HG03432 (cell line): ENCODE measurements around the gene FHOD3.
"Not testable (repeated sequence)": the region's sequence is repeated elsewhere in the genome, so short reads cannot be mapped to it uniquely, and the experiment has no call there.

ENCODE experiments used
- ATAC-seq: cut with Tn5 transposase; IDR thresholded peaks from one replicate; pipeline ENCODE4 v1.9.1; 2021; ENCODE audit warnings: mild to moderate bottlenecking, moderate library complexity; ENCODE audit not compliant: unreplicated experiment

Gene FHOD3

DNA sequence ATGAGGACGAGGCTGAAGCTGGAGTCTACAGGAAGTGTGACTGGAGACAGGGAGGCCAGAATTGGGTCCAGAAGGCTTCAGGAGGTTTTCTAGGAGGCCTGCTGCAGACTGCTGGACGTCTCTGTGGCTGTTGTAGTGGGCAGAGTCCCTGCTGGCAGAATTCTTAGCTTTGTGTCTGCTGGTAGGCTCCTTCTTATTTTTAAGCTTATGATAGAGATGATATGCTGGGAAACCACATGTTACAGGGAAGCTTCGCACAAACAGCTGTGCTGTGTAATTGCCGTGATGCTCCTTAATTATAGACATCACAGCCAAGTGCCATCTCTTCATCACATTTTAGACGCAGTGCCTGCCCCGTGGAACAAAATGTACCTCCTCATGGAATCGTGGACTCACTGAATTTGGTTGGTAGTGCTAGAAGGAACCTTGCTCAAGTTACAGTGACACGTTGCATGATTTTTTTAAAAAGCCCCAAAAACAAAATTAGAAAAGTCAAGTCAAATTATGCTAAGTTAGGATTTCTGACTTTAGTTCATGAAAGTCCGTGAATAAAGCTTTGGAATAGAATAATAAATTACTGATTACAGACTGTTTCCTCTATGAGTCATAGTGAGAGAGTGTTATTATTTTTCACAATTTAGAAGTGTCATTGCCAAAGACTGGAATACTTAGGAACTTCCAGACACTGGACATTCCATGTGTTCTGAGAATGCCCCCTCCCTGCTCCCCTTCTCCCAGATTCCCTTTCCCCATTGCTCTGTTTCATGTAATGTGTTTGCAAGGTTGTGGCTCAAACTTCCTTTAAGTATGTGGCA lies 144.1 kb downstream of the FHOD3 start:
- ATAC-seq = no peak

DNA sequence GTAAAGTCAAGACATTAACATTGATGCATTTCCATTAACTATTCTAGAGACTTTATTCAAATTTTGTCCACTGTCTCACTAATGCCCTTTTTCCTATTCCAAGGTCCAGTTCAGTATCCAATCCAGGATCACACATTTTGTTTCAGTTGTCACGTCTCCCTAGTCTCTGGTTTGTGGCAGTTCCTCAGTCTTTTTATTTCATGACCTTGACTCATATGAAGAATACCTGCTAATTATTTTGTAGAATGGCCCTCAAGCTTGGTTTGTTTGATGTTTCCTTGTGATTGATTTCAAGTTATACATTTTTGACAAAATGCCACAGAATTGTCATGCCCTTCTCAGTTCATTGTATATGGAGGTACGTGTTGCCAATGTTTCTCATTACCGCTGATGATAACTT lies 145.2 kb downstream of the FHOD3 start:
- no peak for ATAC-seq

DNA sequence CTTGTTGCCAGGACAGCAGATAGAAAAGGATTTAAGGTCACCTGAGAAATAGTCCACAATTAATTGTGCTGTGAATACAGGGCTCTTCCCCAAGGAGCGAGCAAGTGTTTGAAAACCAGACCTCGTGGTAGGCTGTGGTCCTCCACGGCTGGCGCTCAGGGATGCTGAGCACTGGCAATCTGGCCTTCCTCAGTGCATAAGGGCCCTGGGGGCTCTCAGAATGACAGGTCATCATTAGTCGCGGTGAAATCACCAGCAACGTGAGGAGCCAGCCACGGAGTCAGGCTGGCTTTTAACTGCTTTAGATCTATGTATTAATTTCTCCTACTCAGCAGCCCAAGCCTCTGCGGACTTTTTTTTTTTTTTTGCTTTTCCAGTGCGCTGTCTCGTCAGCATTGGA lies 148.5 kb downstream of the FHOD3 start:
- no peak for ATAC-seq

DNA sequence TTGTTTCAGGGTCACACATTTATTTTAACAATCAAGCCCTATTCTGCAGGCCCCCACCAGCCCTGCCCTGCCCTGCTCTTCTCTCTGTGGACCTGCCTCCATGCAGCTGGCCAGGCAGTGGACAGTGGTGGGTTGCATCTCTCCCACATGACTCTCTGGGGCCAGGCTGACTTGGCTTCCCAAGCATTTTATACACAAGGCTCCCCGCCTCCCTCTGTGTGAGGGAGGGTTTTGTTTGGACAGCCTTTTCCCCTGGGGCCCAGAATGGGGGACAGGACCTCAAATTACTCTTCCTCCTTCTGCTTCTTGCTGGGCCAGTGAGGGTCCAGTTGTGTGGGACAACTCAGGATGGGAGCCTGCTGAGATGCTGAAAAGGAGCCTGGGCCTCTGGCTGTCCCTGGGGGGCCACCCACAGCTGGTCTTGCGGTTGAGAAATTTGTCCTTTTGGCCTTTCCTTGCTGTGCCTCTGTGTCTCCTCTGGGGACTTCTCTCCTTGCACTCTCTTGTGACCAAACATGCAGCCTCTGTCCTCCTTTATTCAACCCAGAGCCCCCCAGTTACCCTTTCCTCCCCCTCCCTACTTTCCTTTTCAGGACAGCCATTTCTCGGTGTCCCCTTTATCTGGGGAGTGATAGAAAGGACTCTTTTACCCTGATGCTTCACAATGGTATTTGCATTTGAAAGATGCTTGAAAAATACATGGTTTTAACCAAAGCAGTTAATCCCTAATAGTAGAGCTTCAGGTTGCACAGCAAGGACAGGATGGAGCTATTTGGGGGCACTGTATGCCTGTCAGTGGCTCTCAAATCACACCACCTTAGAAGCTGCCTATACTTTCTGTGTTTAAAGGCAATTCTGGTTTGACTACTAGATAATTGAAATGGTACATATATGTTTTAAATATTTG lies 151.1 kb downstream of the FHOD3 start:
- ATAC-seq = no peak

DNA sequence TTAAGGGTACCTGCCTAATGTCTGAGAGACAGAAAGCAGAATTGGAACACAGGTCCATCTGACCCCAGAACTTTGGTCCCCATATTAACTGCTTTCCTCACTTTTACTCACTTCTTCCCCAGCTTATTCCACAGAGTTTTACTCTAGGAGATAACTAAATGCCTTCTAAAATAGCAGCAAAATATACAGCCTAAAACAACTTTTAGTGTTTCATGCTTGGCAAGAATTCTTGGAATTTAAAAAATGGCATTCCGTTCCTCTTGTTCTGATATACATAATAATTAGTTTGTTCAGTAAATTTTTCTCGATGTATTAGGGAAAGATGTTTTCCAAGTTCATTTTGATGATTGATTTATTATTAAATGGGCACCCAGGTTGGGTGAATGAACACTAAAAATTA lies 151.9 kb downstream of the FHOD3 start:
- ATAC-seq = no peak

DNA sequence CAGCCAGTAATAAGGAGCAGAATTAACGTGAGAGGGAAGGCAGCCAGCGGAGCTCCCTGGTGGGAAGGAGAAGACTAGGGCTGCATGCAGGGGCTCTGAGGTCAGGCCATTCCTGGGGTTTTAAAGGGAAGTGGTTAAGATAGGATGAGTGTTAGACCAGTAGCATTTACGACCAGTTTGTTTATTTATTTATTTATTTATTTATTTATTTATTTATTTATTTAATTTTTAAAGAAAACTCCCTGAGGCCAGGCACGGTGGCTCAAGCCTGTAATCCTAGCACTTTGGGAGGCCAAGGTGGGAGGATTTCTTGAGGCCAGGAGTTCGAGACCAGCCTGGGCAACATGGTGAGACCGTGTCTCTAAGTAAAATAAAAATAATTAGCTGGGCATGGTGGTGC lies 152.8 kb downstream of the FHOD3 start:
- no peak for ATAC-seq

DNA sequence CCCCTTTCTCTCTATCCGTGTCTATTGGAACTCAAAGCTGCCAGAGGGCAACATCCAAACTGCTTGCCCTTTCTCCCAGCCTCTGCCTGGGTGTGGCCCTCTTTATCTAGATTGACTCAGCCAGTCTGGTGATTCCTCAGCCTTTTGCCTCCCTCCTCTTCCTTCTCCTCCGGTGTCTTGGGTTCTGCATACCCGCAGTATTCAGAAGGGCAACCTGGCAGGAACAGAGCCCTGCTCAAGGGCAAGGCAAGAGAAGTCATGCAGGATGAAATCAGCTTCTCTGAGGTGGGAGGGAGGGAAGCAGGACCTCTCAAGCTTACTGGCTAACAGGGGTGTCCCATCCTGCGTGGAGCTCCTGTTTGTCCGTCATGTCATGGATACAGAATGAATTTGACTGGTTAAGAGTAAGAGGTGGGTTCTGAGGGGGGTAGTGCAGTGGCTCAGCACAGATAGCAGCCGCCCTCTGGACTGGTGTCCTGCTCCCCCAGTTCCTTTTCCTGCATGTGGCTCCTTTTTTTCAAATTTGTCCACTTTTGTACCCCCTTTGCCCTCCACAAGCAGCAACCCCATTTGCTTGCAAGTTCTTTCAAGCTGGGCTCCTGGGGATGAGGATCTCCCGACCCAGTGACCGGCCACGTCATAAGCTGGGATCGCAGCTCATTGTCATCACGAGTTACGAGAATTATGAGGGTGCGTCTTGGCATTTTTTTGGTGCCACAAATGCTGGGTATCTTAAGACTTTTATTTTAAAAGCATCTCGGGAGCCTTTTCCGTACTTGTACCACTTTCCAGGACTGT lies 154.1 kb downstream of the FHOD3 start:
- no peak for ATAC-seq

DNA sequence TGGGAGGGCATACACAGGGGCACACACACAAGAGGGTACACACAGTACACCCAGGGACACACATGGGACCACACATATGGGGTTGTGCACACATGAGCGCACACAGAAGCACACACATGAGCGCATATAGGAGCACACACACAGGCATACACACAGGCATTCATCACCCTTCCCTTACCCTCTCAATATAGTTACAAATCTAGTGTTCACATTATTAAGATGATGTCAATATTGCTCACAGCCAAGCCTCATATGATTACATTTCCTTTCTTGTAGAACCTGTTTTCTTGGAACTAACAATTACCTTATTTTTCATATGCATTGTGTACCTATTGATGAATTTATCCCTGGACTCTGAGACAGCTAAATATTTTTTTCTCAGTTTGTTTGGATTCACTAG lies 156.7 kb downstream of the FHOD3 start:
- no peak for ATAC-seq

DNA sequence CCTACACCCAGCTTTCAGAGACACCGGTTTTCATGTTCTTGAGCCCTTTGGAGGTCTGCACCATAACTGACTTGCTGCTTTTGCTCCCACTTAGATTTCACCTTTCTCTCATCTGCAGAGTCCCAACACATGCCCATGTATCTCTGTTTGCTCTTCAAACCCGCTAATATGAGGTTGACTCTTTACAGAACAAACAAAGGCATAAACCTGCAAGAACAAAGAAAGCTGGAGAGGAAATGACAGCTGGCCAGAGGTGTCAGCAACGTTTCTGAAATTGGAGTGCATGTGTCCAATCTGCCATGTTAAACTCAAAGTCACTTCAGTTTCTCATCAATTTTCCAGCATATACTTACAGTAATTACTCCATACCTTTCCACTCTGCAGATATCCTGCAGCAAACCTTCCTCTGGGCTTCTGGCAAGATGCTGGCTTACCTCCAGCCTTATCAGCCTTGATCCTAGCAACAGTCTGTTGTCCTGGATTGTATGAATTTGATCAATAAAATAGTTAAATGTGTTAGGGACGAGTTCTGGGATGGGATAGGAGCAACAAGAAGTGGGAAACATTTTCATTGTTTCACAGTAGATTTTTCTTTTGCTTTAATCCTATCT lies 157.4 kb downstream of the FHOD3 start:
- ATAC-seq = no peak

DNA sequence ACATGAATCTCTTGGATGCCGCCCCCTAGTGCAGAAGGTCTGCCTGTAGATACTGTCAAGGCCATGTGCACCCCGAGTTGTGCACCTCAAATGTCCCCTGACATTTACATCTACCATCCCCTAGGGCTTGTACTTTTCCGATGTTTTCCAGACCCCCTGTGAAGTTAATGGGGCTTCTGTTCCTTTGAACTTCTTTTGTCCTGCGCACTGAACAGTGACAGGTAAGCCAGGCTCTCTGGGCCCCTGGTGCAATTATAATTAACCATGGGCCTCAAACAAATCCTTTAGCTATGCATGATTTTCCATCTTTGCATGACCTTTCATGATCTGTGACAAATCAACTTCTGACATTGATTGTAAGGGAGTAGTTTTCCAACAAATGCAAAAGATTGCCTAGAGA lies 158.4 kb downstream of the FHOD3 start:
- ATAC-seq = no peak

DNA sequence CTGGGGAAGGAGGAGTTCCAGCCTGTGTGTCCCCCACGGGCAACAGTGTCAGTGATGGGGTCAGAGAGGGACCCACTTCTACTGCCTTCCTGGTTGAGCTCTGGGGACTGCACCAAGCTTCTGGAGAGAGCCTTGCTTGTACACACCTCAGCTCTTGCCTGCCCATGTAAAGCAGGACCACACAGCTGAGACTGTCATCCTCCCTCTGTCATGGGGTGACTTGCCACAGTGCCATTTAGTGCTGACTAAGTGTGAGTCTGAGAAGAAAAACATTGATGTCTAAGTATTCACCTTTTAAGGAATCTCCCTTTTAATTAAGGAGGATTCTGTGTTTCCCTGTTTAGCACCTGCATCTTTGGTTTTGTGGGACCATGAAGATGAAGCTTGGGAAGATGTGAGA lies 159.1 kb downstream of the FHOD3 start:
- no peak for ATAC-seq

DNA sequence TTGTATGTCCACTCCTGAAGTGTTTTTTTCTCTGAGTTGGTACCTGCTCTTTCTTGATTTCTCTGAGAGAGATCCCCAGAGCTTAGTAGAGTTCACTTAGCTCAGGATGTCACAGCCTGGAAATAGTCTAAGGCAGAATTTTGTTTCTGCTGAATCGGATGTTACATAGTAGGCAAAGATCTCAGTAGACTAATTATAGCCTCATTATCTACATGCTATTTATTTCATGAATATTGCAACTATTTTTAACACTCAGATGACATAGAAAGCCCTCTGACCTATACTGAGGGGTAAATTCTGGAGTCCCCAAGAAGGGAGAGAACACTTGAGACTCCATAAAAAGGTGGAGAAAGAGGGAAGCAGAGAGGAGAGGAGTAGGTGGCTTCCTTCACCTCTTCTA lies 160.2 kb downstream of the FHOD3 start:
- no peak for ATAC-seq

DNA sequence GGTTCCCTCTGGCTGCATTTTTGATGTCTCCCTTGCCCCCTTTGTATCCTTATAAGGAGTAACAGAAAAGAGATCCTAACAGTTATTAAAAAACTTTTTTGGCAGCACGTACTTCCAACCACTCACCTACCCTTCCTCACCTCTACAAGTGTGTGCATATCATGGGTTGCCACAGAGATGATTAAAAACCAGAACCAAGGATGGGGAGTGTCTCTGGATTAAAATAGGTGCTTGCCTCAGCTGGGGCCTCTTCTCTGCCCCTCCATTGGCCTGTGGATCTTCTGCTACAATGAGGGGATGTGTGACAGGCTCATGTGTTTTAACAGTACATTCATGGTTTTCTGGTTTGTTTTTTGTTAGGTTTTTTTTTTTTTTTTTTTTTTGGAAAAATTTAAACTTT lies 160.8 kb downstream of the FHOD3 start:
- ATAC-seq = no peak

DNA sequence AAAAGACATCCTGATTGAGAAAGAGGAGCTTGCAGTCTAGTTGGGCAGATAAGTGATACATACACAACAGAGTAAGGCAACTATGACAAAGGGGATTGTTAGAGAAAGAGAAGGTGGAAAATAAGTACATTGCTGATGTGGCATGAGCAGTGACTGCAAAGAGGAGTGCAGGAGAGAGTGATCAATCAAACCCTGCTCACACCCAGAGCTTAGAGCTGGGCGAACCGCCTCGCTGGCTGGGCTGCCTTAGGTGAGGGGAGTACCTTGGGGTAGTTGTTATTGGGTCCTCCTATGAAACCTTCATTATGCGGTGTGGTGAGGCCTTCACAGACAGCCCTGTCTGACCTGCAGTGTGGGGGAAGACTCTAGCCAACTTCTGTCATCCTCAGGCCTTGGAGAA lies 161.7 kb downstream of the FHOD3 start:
- ATAC-seq = no peak

DNA sequence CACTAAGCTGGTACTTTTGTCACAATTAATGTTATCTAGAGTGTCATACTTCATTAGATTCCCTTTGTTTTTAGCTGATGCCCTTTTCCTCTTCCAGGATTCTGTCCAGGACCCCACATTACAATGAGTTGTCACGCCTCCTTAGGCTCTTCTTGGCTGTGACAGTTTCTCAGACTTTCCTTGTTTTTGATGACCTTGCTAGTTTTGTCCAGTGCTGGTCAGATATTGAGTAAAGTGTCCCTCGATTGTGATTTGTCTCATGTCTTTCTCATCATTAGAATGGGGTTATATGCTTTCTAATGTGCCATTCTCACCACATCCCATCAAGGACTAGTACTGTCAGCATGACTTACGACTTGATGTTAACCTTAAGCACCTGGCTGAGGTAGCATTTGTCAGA lies 162.3 kb downstream of the FHOD3 start:
- no peak for ATAC-seq

DNA sequence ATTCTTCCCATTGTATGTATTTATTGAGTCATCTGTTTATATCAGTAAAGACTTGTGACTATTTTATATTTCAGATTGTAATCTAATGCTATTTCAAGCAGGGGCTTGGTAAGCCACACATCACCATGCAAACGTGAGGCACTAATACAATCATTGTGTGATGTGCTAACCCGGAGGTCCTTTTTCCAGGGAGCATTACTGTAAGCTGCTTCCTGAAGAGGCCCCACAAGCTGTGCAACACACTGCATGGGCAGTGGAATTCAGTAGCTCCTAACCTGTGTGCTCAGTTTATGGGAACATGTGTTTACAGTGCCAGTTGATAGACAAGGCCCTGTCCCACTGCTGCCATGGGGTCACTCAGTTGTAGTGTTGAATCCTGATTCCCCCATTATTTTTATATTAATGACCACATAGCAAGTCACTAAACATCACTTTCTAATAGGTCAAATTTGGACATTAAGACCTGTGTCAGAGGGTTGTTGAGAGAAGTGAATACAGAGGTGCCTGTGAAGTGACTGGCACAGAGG lies 162.9 kb downstream of the FHOD3 start:
- ATAC-seq = no peak

DNA sequence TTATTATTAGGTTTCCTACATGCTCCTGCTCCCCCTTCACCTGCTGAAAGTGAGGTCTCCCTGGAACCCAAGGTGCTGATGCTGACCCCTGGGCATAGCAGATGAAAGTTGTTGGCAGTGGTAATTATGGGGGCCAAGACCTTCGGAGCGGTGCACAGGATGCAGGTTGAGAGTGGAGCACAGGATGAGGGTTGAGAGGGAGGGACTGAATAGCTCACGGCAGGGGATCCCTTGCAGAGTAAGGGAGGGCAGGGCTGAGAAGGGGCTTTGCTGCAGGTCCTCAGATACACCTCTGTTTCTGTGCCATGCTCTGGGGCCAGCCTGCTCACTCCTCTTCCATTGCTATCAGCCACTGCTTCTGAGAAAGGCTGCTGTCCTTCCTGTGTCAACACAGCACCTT lies 163.3 kb downstream of the FHOD3 start:
- no peak for ATAC-seq

DNA sequence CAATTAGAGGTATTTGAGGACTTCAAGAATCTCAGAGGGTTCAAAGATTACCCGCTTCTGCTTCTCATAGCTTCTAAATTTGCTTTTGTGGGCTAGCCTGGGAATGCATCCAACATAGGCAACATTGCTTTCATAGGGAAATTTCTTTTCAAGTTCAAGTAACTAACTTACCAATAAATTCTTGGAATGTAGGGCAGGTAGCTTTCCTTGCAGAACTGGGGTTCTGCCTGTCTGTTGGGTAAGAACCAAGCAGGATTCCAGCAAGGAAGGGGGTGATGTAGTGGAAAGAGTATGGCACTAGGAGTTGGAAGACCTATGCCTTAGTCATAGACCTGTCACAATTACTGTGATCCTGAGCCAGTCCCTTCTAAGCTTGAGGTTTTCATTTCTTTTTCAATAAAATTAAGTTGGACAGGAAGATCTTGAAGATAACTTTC lies 164.1 kb downstream of the FHOD3 start:
- ATAC-seq = no peak

DNA sequence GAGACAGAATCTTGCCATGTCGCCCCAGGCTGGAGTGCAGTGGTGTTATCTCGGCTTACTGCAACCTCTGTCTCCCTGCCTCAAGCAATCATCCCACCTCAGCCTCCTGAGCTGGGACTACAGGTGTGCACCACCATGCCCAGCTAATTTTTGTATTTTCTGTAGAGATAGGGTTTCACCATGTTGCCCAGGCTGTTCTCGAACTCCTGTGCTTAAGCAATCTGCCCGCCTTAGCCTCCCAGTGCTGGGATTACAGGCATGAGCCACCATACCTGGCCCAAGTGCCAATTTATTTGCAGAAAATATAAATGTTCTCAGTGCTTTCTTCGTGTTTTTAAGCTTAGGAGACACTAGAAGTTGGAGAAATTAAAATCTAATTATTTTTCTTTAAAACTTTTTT lies 166.0 kb downstream of the FHOD3 start:
- not testable (repeated sequence) for ATAC-seq

DNA sequence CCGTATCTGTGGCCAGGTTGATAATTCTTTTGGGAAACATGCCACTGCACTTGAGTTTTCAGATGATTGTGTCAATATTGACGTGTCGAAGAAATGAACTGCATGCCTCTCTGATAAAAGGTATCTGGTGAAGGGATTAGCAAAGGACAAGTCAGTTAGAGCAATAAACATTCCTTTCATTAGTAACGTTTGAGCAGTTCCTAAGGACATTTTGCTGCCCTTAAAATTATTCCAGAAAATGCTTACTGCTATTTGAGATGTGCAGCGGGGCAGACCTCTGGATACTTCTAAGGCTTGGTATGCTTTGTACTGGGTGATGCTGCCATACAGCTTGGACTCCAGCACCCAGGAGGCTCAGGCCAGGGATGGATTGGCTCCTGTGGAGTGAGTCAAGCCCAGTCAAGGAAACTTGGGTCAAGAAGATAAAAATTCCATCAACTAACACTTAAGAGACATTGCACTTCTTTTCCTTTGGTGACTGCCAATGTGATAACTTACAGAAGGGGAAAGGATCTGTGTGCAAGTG lies 166.7 kb downstream of the FHOD3 start:
- no peak for ATAC-seq
